IMR-90 (cell line): Measurements from ENCODE around the gene NIPBL.

Source experiments
- MAFK ChIP-seq: IDR thresholded peaks from 2 replicates; pipeline ENCODE4 v1.6.1; 2012; ENCODE audit warnings: low read depth, low read length, improper control_type of control experiment
- RFX5 ChIP-seq: IDR thresholded peaks from 2 replicates; pipeline ENCODE4 v1.8.0; 2012; ENCODE audit warnings: low read depth, mild to moderate bottlenecking, low read length, moderate library complexity
- TF ChIP-seq, protein P1 (sequence below): conservative IDR thresholded peaks from 2 replicates; pipeline ENCODE4 v1.5.1; 2012; ENCODE audit warnings: mild to moderate bottlenecking, low read depth, low read length, improper control_type of control experiment

DNA sequence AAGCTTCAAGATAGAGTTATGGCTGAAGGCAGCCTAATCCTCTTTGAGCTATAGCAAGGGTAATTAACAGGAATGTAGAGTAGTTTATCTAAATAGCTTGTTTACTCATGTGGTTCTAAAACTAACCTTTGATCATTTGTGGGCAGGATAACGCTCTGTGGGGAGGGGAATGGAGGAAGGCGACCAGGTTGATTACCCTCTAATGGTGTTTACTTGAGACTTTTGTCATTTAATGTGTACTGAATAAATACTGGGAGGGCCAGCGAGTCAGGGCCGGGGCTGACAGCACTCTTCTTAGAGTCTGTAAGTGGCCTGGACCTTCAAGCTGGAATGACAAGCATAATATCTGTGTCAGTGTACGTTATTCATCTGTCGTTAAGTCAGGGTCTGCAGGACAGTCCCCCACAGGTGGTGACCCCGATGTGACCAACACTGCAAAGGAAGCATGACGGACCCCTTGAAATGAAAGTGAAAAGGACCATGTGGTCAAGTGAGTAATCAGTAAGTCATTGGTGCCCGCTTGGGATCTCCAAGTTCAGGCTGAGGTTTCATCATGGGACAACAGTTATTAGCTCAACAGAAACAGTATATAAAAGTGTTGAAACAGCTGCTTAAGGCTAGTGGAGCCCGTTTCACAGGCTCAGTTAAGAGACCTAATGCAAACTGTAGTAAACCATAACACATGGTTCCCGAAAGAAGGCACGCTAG lies 210.1 kb downstream of the NIPBL start:
- TF ChIP-seq RFX5 (no peak), MAFK (no peak)
- TF ChIP-seq, protein P1, sequence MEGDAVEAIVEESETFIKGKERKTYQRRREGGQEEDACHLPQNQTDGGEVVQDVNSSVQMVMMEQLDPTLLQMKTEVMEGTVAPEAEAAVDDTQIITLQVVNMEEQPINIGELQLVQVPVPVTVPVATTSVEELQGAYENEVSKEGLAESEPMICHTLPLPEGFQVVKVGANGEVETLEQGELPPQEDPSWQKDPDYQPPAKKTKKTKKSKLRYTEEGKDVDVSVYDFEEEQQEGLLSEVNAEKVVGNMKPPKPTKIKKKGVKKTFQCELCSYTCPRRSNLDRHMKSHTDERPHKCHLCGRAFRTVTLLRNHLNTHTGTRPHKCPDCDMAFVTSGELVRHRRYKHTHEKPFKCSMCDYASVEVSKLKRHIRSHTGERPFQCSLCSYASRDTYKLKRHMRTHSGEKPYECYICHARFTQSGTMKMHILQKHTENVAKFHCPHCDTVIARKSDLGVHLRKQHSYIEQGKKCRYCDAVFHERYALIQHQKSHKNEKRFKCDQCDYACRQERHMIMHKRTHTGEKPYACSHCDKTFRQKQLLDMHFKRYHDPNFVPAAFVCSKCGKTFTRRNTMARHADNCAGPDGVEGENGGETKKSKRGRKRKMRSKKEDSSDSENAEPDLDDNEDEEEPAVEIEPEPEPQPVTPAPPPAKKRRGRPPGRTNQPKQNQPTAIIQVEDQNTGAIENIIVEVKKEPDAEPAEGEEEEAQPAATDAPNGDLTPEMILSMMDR: no peak
